Upper lobe of left lung (tissue), 4 donors: ENCODE data around the gene MT1HL1.

ENCODE experiments used
- CTCF ChIP-seq, 6 experiments: fragments of 450-650 bp in 4 of 6; fragments of 200-600 bp in 2 of 6; sonication (generic) in 2 of 6; IDR thresholded peaks; one replicate each; pipeline ENCODE4 v1.5.1; 2016 to 2019; ENCODE audit warnings: antibody characterized with exemption in 6 of 6
- EP300 ChIP-seq, 4 donors: sonication (generic); formaldehyde crosslinking; IDR thresholded peaks; one replicate each; pipeline ENCODE4 v1.5.1; 2017; ENCODE audit warnings: antibody characterized with exemption in 4 of 4, control low read depth in 2 of 4
- POLR2A ChIP-seq, 4 donors: fragments of 450-650 bp; IDR thresholded peaks; one replicate each; pipeline ENCODE4 v1.5.1; 2016 to 2017; ENCODE audit warnings: antibody characterized with exemption in 4 of 4, mild to moderate bottlenecking in 2 of 4
- POLR2AphosphoS5 ChIP-seq, 2 donors: sonication (generic); formaldehyde crosslinking; IDR thresholded peaks; one replicate each; pipeline ENCODE4 v1.5.1; 2017; ENCODE audit warnings: antibody characterized with exemption in 2 of 2

GRCh38 chr1:236994450-236994849, 9.8 kb downstream of the MT1HL1 start:
- no peak for TF ChIP-seq CTCF (IDR thresholded peaks at IDR 0.05)
- no peak for TF ChIP-seq POLR2AphosphoS5 (IDR thresholded peaks at IDR 0.05)
- TF ChIP-seq POLR2A (IDR thresholded peaks at IDR 0.05): no peak
- no peak for TF ChIP-seq EP300 (IDR thresholded peaks at IDR 0.05)
